Esophagus muscularis mucosa (tissue), 4 donors: ENCODE results near the gene SPTBN4.
"Not testable (repeated sequence)": the region's sequence is repeated elsewhere in the genome, so short reads cannot be mapped to it uniquely, and the experiment has no call there.

Experiments used
- CTCF ChIP-seq, 3 experiments: fragments of 200-600 bp in 2 of 3; fragments of 450-650 bp in 1 of 3; sonication (generic) in 2 of 3; IDR thresholded peaks; one replicate each; pipeline ENCODE4 v1.5.1; 2017 to 2019; ENCODE audit warnings: antibody characterized with exemption in 3 of 3, mild to moderate bottlenecking in 2 of 3, moderate library complexity in 1 of 3
- EP300 ChIP-seq: sonication (generic); formaldehyde crosslinking; IDR thresholded peaks from one replicate; pipeline ENCODE4 v1.6.1; 2017; ENCODE audit warnings: antibody characterized with exemption
- POLR2A ChIP-seq: fragments of 450-650 bp; IDR thresholded peaks from one replicate; pipeline ENCODE4 v1.6.1; 2017; ENCODE audit warnings: antibody characterized with exemption, moderate library complexity, mild to moderate bottlenecking, low read depth
- POLR2AphosphoS5 ChIP-seq, 2 donors: sonication (generic); formaldehyde crosslinking; IDR thresholded peaks; one replicate each; pipeline ENCODE4 v1.6.1; 2017; ENCODE audit warnings: antibody characterized with exemption in 2 of 2

- TF ChIP-seq CTCF (IDR thresholded peaks at IDR 0.05); POLR2A; POLR2AphosphoS5 (IDR thresholded peaks at IDR 0.05); EP300: not testable (repeated sequence)
These were observed 38.6 kb upstream of the SPTBN4 start for GRCh38 chr19:40428197-40428596.
